H9 (cell line): Measurements from ENCODE around the gene NARF. TPM values are rescaled to one million over a fixed set of nuclear protein-coding genes. Genes with fewer than 3 reads are reported as not detected.

ENCODE experiments used
- DNase-seq: peaks from one replicate; pipeline ENCODE4 v3.0.0-alpha.2; 2017
- H2AFZ ChIP-seq: one replicate; pipeline ENCODE4 v1.6.1; 2013; ENCODE audit warnings: mild to moderate bottlenecking, low read length, control low read depth, moderate library complexity
- H2AK5ac ChIP-seq: 2 replicates; pipeline ENCODE4 v1.6.1; 2013; ENCODE audit warnings: low read length, control low read depth, mixed read lengths; ENCODE audit not compliant: insufficient read length
- H2BK120ac ChIP-seq: one replicate; pipeline ENCODE4 v1.6.1; 2013; ENCODE audit warnings: low read depth, mild to moderate bottlenecking, low read length, control low read depth, inconsistent platforms; ENCODE audit not compliant: poor library complexity, severe bottlenecking
- H2BK12ac ChIP-seq: 2 replicates; pipeline ENCODE4 v1.6.1; 2013; ENCODE audit warnings: low read length, control low read depth, mixed read lengths, low read depth; ENCODE audit not compliant: insufficient read length
- H2BK15ac ChIP-seq: 2 replicates; pipeline ENCODE4 v1.6.1; 2013; ENCODE audit warnings: low read depth, low read length, control low read depth
- H2BK20ac ChIP-seq: one replicate; pipeline ENCODE4 v1.6.1; 2013; ENCODE audit warnings: low read depth, mild to moderate bottlenecking, low read length, control low read depth, inconsistent platforms; ENCODE audit not compliant: poor library complexity, severe bottlenecking
- H2BK5ac ChIP-seq: 2 replicates; pipeline ENCODE4 v1.6.1; 2013; ENCODE audit warnings: low read length, control low read depth, mixed read lengths; ENCODE audit not compliant: insufficient read length
- H3K14ac ChIP-seq: 2 replicates; pipeline ENCODE4 v1.6.1; 2013; ENCODE audit warnings: low read length, control low read depth; ENCODE audit not compliant: insufficient read depth
- H3K18ac ChIP-seq: 2 replicates; pipeline ENCODE4 v1.6.1; 2013; ENCODE audit warnings: low read depth, mild to moderate bottlenecking, mixed read lengths, low read length, control low read depth; ENCODE audit not compliant: insufficient read length
- H3K23ac ChIP-seq: 2 replicates; pipeline ENCODE4 v1.6.1; 2013; ENCODE audit warnings: low read length, control low read depth, mixed read lengths, low read depth; ENCODE audit not compliant: insufficient read length
- H3K23me2 ChIP-seq: 2 replicates; pipeline ENCODE4 v1.6.1; 2013; ENCODE audit warnings: low read depth, mild to moderate bottlenecking, mixed read lengths, low read length, control low read depth; ENCODE audit not compliant: insufficient read length, poor library complexity, severe bottlenecking
- H3K27ac ChIP-seq: 2 replicates; pipeline ENCODE4 v1.5.1; 2013; ENCODE audit warnings: low read length, control low read depth, mixed read lengths, low read depth; ENCODE audit not compliant: insufficient read length
- H3K27me3 ChIP-seq: 2 replicates; pipeline ENCODE4 v1.6.1; 2013; ENCODE audit warnings: low read length, control low read depth, inconsistent platforms; ENCODE audit not compliant: insufficient read depth
- H3K4ac ChIP-seq: 2 replicates; pipeline ENCODE4 v1.6.1; 2013; ENCODE audit warnings: low read depth, mild to moderate bottlenecking, control low read depth, inconsistent platforms, low read length, moderate library complexity
- H3K4me1 ChIP-seq: 2 replicates; pipeline ENCODE4 v1.6.1; 2013; ENCODE audit warnings: low read length, control low read depth, inconsistent platforms; ENCODE audit not compliant: insufficient read depth
- H3K4me2 ChIP-seq: 2 replicates; pipeline ENCODE4 v1.6.1; 2013; ENCODE audit warnings: low read length, control low read depth, mixed read lengths; ENCODE audit not compliant: insufficient read length, insufficient read depth
- H3K56ac ChIP-seq: 2 replicates; pipeline ENCODE4 v1.6.1; 2013; ENCODE audit warnings: low read depth, mild to moderate bottlenecking, mixed read lengths, low read length, control low read depth; ENCODE audit not compliant: insufficient read length
- H3K79me1 ChIP-seq: 2 replicates; pipeline ENCODE4 v1.6.1; 2013; ENCODE audit warnings: low read depth, mild to moderate bottlenecking, moderate library complexity, low read length, control low read depth, inconsistent platforms; ENCODE audit not compliant: insufficient read depth, poor library complexity, severe bottlenecking
- H3K79me2 ChIP-seq: 2 replicates; pipeline ENCODE4 v1.6.1; 2013; ENCODE audit warnings: low read length, control low read depth, inconsistent platforms; ENCODE audit not compliant: insufficient read depth
- H3K9ac ChIP-seq: 2 replicates; pipeline ENCODE4 v1.6.1; 2013; ENCODE audit warnings: low read length, control low read depth, mixed read lengths; ENCODE audit not compliant: insufficient read length; ENCODE audit errors: extremely low read depth
- H3K9me3 ChIP-seq: one replicate; pipeline ENCODE4 v1.6.1; 2013; ENCODE audit warnings: low read depth, low read length, inconsistent platforms; ENCODE audit not compliant: control insufficient read depth
- H3T11ph ChIP-seq: one replicate; pipeline ENCODE4 v1.6.1; 2013; ENCODE audit warnings: mild to moderate bottlenecking, low read length, control low read depth, inconsistent platforms
- H4K20me1 ChIP-seq: one replicate; pipeline ENCODE4 v1.6.1; 2013; ENCODE audit not compliant: control insufficient read depth, insufficient read length, insufficient read depth
- H4K5ac ChIP-seq: 2 replicates; pipeline ENCODE4 v1.6.1; 2013; ENCODE audit warnings: low read depth, mild to moderate bottlenecking, mixed read lengths, low read length, control low read depth; ENCODE audit not compliant: insufficient read length
- H4K8ac ChIP-seq: replicated peaks from 2 replicates; pipeline ENCODE4 v1.6.1; 2013; ENCODE audit warnings: low read length, control low read depth, mixed read lengths, low read depth; ENCODE audit not compliant: insufficient read length
- H4K91ac ChIP-seq: 2 replicates; pipeline ENCODE4 v1.6.1; 2013; ENCODE audit warnings: low read depth, mild to moderate bottlenecking, moderate library complexity, mixed read lengths, low read length, control low read depth; ENCODE audit not compliant: insufficient read length
- H3K27ac Mint-ChIP-seq, 3 experiments: 2 replicates in 2 of 3; 3 replicates in 1 of 3; pipeline ENCODE4 v1.8.0; 2020 to 2021; ENCODE audit warnings: mixed read lengths in 3 of 3, mild to moderate bottlenecking in 1 of 3, moderate library complexity in 1 of 3
- H3K27me3 Mint-ChIP-seq: 2 replicates; pipeline ENCODE4 v1.8.0; 2021; ENCODE audit warnings: low read depth, mild to moderate bottlenecking, moderate library complexity, mixed read lengths
- H3K36me3 Mint-ChIP-seq, 3 experiments: 2 replicates in 2 of 3; 3 replicates in 1 of 3; pipeline ENCODE4 v1.8.0; 2020 to 2021; ENCODE audit warnings: low read depth in 3 of 3, mixed read lengths in 3 of 3; ENCODE audit not compliant: insufficient read depth in 1 of 3
- H3K4me1 Mint-ChIP-seq, 2 experiments: 2 replicates each; pipeline ENCODE4 v1.8.0; 2020; ENCODE audit warnings: mixed read lengths in 2 of 2
- H3K4me3 Mint-ChIP-seq, 2 experiments: 2 replicates in 1 of 2; 3 replicates in 1 of 2; pipeline ENCODE4 v1.8.0; 2020 to 2021; ENCODE audit warnings: mild to moderate bottlenecking in 2 of 2, mixed read lengths in 2 of 2, moderate library complexity in 1 of 2
- H3K9me3 Mint-ChIP-seq, 2 experiments: 2 replicates in 1 of 2; 3 replicates in 1 of 2; pipeline ENCODE4 v1.8.0; 2020; ENCODE audit warnings: mild to moderate bottlenecking in 2 of 2, mixed read lengths in 2 of 2, moderate library complexity in 1 of 2
- CTCF ChIP-seq: fragments of 200-600 bp; sonication (generic); conservative IDR thresholded peaks from 3 replicates; pipeline ENCODE4 v1.8.0; 2021; ENCODE audit warnings: antibody characterized with exemption, mild to moderate bottlenecking
- WGBS: extraction: QIAGEN DNeasy Blood & Tissue Kit; methylation state at CpG from one replicate; pipeline ENCODE4 v1.1.7; 2013; ENCODE audit warnings: missing lambda C conversion rate, low lambda C conversion rate, mixed read lengths; ENCODE audit not compliant: insufficient read length; ENCODE audit errors: extremely low coverage; 5-methylcytosine and 5-hydroxymethylcytosine counted together
- total RNA-seq: library from RNA; stranded (reverse); gene quantifications from 2 replicates; pipeline ENCODE4 v1.2.1, GENCODE V29; 2021

The NARF gene
- total RNA-seq, 1 experiment from 2014 or later, result 124 TPM

GRCh38 chr17:82408938-82409318, 49.6 kb upstream of the NARF start:
- H4K91ac ChIP-seq, result no peak overlapping the region
- H4K5ac ChIP-seq, result no peak overlapping the region
- H3K79me1 ChIP-seq, result no peaks in the 10 kb centered on the region
- no CpG with 5 or more reads among the region's 21 CpGs for WGBS
- H2BK20ac ChIP-seq, result no peak overlapping the region
- H3K23ac ChIP-seq, result no peak overlapping the region
- no peak overlapping the region for H3K14ac ChIP-seq
- no peak for TF ChIP-seq CTCF
- no peak overlapping the region for H2BK120ac ChIP-seq
- no peak overlapping the region for H3K27ac ChIP-seq
- H2AFZ ChIP-seq, result no peak overlapping the region
- no peak overlapping the region for H3K4me2 ChIP-seq
- Mint-ChIP-seq H3K4me3 (no peak overlapping the region), H3K27ac (peak overlapping the region in 2 of 3 experiments; percentile 14 to 56; a peak in 2 of 7 replicates), H3K9me3 (no peaks in the 10 kb centered on the region), H3K36me3 (peaks cover 2 to 8% (median 2%) of the 10 kb centered on the region in 3 experiments; a peak in 4 of 7 replicates), H3K4me1 (no peaks in the 10 kb centered on the region), H3K27me3 (no peaks in the 10 kb centered on the region)
- no peak overlapping the region for H3K9ac ChIP-seq
- no peak overlapping the region for H2BK15ac ChIP-seq
- H3K56ac ChIP-seq, result no peak overlapping the region
- H2BK12ac ChIP-seq, result no peak overlapping the region
- H3T11ph ChIP-seq, result no peak overlapping the region
- no peak for DNase-seq
- H3K4me1 ChIP-seq, result no peaks in the 10 kb centered on the region
- H4K20me1 ChIP-seq, result no peaks in the 10 kb centered on the region
- no peak overlapping the region for H2BK5ac ChIP-seq
- H4K8ac ChIP-seq, result no peak overlapping the region
- H3K79me2 ChIP-seq, result no peaks in the 10 kb centered on the region
- no peak overlapping the region for H3K18ac ChIP-seq
- H3K9me3 ChIP-seq, result no peaks in the 10 kb centered on the region
- H3K27me3 ChIP-seq, result no peaks in the 10 kb centered on the region
- H3K23me2 ChIP-seq, result no peaks in the 10 kb centered on the region
- no peak overlapping the region for H3K4ac ChIP-seq
- H2AK5ac ChIP-seq, result no peak overlapping the region
